MM.1S (cell line): ENCODE data around the gene ARID4B.

Experiments used
- EZH2 ChIP-seq: fragments of 300-600 bp; sonication (generic); optimal IDR thresholded peaks from 2 replicates; pipeline ENCODE3; 2017; ENCODE audit warnings: low read depth, mild to moderate bottlenecking, antibody characterized with exemption, low read length, mixed read lengths
- EZH2phosphoT487 ChIP-seq: fragments of 300-600 bp; sonication (generic); IDR thresholded peaks from 2 replicates; pipeline ENCODE4 v1.6.1; 2018; ENCODE audit warnings: antibody characterized with exemption, low read length
- TF ChIP-seq, protein P1 (sequence below): fragments of 300-600 bp; sonication (generic); IDR thresholded peaks from 2 replicates; pipeline ENCODE4 v1.5.1; 2016; ENCODE audit warnings: antibody characterized with exemption, low read length, mixed read lengths

DNA sequence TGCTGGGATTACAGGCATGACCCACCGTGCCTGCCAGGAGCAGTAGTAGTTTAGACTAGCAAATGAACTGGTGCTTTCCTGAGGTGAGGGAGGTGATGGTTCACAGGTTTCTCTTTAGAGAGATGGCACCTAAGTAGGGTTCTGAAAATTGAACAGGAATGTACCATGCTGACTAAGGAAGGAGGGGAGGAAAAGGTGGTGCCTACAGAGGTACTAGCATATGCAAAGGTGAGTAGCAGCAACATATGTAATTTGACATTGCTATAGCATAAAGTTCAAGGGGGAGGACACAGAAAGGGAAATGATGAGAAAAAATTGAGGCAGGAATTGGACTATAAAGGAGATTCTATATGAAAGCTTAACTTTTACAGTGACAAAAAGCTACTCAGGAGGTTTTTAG lies 101.0 kb downstream of the ARID4B start:
- TF ChIP-seq, protein P1, sequence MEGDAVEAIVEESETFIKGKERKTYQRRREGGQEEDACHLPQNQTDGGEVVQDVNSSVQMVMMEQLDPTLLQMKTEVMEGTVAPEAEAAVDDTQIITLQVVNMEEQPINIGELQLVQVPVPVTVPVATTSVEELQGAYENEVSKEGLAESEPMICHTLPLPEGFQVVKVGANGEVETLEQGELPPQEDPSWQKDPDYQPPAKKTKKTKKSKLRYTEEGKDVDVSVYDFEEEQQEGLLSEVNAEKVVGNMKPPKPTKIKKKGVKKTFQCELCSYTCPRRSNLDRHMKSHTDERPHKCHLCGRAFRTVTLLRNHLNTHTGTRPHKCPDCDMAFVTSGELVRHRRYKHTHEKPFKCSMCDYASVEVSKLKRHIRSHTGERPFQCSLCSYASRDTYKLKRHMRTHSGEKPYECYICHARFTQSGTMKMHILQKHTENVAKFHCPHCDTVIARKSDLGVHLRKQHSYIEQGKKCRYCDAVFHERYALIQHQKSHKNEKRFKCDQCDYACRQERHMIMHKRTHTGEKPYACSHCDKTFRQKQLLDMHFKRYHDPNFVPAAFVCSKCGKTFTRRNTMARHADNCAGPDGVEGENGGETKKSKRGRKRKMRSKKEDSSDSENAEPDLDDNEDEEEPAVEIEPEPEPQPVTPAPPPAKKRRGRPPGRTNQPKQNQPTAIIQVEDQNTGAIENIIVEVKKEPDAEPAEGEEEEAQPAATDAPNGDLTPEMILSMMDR, result no peak
- TF ChIP-seq EZH2, result no peak
- TF ChIP-seq EZH2phosphoT487, result no peak
